HL-60 (cell line): ENCODE data around the gene WDR27.

Experiments used
- DNase-seq, 2 experiments: peaks; one replicate each; pipeline ENCODE4 v3.0.0-alpha.2; 2010 to 2020; ENCODE audit warnings: low read depth in 1 of 2, low spot score in 1 of 2
- H3K27ac ChIP-seq: fragments of 250-450 bp; sonication (Bioruptor Pico); replicated peaks from 2 replicates; pipeline ENCODE4 v1.5.1; 2020; ENCODE audit warnings: mild to moderate bottlenecking, moderate library complexity
- H3K27me3 ChIP-seq: fragments of 250-450 bp; sonication (Bioruptor Pico); 2 replicates; pipeline ENCODE4 v1.5.1; 2021; ENCODE audit warnings: mild to moderate bottlenecking, moderate library complexity; ENCODE audit not compliant: insufficient read depth, poor library complexity, severe bottlenecking
- H3K4me3 ChIP-seq: replicated peaks from 2 replicates; pipeline ENCODE4 v1.5.1; 2011; ENCODE audit warnings: mild to moderate bottlenecking, control low read depth, low read length; ENCODE audit not compliant: insufficient read depth
- GABPA ChIP-seq: IDR thresholded peaks from 2 replicates; pipeline ENCODE4 v1.6.1; 2012; ENCODE audit warnings: low read depth
- POLR2AphosphoS5 ChIP-seq: IDR thresholded peaks from 2 replicates; pipeline ENCODE4 v1.6.1; 2012; ENCODE audit warnings: low read depth
- SPI1 ChIP-seq: IDR thresholded peaks from 2 replicates; pipeline ENCODE4 v1.6.1; 2012; ENCODE audit warnings: low read depth, mild to moderate bottlenecking, borderline replicate concordance
- TF ChIP-seq, protein P1 (sequence below): IDR thresholded peaks from 2 replicates; pipeline ENCODE4 v1.6.1; 2012; ENCODE audit warnings: low read depth; ENCODE audit not compliant: insufficient replicate concordance
- TF ChIP-seq, protein P2 (sequence below): IDR thresholded peaks from one replicate; pipeline ENCODE4 v1.5.1; 2011; ENCODE audit warnings: low read length, control low read depth, inconsistent platforms; ENCODE audit not compliant: insufficient read depth

WDR27 gene

DNA sequence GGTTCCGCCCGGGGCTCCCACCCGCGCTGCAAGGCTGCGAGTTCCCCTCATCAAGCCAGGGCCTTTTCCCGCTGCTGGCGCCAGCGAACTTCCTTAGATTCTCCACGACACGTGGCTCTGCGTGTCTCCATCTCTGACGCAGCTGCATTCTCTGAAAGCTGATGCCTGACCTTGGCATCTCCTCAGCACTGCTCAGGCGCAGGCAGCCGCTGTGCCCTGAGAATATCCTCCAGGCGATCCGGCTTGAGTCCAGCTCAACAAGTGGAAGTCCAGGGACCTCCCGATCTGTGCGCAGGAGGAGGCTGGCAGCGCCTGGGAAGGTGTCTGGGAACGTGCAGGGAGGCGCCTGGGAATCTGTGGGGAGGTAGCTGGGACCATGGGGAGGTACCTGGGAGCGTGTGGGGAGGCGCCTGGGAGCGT is 277.0 kb downstream of the WDR27 start:
- no peak for DNase-seq
- TF ChIP-seq, protein P1, sequence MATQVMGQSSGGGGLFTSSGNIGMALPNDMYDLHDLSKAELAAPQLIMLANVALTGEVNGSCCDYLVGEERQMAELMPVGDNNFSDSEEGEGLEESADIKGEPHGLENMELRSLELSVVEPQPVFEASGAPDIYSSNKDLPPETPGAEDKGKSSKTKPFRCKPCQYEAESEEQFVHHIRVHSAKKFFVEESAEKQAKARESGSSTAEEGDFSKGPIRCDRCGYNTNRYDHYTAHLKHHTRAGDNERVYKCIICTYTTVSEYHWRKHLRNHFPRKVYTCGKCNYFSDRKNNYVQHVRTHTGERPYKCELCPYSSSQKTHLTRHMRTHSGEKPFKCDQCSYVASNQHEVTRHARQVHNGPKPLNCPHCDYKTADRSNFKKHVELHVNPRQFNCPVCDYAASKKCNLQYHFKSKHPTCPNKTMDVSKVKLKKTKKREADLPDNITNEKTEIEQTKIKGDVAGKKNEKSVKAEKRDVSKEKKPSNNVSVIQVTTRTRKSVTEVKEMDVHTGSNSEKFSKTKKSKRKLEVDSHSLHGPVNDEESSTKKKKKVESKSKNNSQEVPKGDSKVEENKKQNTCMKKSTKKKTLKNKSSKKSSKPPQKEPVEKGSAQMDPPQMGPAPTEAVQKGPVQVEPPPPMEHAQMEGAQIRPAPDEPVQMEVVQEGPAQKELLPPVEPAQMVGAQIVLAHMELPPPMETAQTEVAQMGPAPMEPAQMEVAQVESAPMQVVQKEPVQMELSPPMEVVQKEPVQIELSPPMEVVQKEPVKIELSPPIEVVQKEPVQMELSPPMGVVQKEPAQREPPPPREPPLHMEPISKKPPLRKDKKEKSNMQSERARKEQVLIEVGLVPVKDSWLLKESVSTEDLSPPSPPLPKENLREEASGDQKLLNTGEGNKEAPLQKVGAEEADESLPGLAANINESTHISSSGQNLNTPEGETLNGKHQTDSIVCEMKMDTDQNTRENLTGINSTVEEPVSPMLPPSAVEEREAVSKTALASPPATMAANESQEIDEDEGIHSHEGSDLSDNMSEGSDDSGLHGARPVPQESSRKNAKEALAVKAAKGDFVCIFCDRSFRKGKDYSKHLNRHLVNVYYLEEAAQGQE = no peak
- TF ChIP-seq POLR2AphosphoS5 (no peak), GABPA (no peak), SPI1 (no peak)
- TF ChIP-seq, protein P2, sequence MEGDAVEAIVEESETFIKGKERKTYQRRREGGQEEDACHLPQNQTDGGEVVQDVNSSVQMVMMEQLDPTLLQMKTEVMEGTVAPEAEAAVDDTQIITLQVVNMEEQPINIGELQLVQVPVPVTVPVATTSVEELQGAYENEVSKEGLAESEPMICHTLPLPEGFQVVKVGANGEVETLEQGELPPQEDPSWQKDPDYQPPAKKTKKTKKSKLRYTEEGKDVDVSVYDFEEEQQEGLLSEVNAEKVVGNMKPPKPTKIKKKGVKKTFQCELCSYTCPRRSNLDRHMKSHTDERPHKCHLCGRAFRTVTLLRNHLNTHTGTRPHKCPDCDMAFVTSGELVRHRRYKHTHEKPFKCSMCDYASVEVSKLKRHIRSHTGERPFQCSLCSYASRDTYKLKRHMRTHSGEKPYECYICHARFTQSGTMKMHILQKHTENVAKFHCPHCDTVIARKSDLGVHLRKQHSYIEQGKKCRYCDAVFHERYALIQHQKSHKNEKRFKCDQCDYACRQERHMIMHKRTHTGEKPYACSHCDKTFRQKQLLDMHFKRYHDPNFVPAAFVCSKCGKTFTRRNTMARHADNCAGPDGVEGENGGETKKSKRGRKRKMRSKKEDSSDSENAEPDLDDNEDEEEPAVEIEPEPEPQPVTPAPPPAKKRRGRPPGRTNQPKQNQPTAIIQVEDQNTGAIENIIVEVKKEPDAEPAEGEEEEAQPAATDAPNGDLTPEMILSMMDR = no peak
- Histone ChIP-seq H3K27ac (no peak overlapping the region), H3K27me3 (no peaks in the 10 kb centered on the region), H3K4me3 (no peak overlapping the region)

DNA sequence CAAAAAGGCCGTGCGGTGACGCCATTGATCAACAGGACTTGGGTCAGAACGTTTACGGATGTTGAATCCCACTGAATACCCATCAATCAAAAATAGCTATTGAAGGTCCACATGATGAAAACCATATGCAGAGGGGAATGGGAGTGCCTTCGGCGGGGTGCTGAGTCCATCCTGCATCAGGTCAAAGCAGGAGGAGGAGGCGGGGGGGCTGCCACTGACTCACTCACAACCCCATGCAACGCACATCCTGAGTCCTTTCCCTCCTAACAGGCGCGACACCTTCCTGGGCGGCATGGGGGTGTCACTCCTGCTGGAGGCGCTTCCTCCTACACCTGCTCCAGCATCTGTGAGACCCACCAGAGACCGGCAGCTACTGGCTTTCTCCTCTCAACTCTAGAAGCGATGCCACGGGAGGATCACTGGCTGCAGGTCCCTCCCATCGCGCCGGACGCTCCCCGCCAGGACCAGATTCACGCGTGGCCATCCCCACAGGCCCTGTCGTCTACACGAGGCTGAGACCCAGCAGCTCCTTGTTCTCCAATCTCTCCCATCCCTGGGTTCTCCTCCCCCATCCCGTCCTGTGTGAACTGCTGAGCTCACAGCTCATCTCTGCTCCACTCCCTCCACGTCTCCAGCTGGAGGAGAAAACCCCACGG is 277.6 kb downstream of the WDR27 start:
- Histone ChIP-seq H3K27ac (no peak overlapping the region), H3K4me3 (no peak overlapping the region), H3K27me3 (no peaks in the 10 kb centered on the region)
- DNase-seq = no peak
- TF ChIP-seq GABPA = no peak
- TF ChIP-seq POLR2AphosphoS5 = no peak
- TF ChIP-seq, protein P1 = no peak
- TF ChIP-seq, protein P2 = no peak
- no peak for TF ChIP-seq SPI1

DNA sequence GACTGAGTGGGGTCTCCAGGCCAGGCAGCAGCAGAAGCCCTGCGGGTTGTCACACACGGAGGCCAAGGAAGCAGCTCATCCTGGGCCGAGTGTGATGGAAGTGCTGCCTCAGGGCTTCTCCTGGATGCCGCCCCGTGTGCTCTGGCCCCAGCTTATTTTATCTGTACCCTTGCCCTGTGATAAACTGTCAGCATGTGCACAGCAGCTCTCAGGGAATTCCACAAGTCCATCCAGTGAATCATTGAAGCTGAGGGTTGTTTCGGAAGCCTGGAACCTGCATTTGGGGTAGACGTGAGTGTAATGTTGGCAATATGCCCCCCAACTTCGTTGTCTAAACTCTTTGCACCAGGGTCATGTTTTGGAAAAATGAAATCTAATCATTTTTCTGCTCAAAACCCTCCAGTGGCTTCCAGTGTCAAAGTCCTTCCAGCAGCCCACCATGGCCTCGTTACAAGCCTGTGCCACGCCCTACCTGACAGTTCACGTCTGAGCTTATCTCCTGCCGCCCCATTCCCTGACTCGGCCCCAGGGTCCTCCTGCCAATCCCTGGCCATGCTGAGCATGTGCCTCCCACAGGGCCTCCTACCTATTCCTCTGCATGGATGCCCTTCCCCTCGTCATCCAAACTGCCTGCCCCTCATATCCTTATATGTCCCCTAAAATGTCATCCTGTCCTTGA is 280.1 kb downstream of the WDR27 start:
- no peak for TF ChIP-seq POLR2AphosphoS5
- TF ChIP-seq, protein P1 = no peak
- no peak for TF ChIP-seq SPI1
- TF ChIP-seq, protein P2 = no peak
- no peak for TF ChIP-seq GABPA
- H3K27ac ChIP-seq = no peak overlapping the region
- no peaks in the 10 kb centered on the region for H3K27me3 ChIP-seq
- no peak overlapping the region for H3K4me3 ChIP-seq
- DNase-seq = no peak
